Skin of body (tissue), 2 donors: ENCODE data around the gene CETP. TPM values are rescaled to one million over a fixed set of nuclear protein-coding genes. Genes with fewer than 3 reads are reported as not detected.

Source experiments
- DNase-seq: peaks from one replicate; lab custom pipeline; 2025; lab: John Stamatoyannopoulos, UW
- total RNA-seq: library from RNA; depleted of rRNA; stranded (reverse); fragments of >200 nt; gene quantifications from one replicate; pipeline ENCODE4 v1.2.3, GENCODE V29; 2014

The CETP gene, protein sequence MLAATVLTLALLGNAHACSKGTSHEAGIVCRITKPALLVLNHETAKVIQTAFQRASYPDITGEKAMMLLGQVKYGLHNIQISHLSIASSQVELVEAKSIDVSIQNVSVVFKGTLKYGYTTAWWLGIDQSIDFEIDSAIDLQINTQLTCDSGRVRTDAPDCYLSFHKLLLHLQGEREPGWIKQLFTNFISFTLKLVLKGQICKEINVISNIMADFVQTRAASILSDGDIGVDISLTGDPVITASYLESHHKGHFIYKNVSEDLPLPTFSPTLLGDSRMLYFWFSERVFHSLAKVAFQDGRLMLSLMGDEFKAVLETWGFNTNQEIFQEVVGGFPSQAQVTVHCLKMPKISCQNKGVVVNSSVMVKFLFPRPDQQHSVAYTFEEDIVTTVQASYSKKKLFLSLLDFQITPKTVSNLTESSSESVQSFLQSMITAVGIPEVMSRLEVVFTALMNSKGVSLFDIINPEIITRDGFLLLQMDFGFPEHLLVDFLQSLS
- total RNA-seq: 2.9 TPM

DNA sequence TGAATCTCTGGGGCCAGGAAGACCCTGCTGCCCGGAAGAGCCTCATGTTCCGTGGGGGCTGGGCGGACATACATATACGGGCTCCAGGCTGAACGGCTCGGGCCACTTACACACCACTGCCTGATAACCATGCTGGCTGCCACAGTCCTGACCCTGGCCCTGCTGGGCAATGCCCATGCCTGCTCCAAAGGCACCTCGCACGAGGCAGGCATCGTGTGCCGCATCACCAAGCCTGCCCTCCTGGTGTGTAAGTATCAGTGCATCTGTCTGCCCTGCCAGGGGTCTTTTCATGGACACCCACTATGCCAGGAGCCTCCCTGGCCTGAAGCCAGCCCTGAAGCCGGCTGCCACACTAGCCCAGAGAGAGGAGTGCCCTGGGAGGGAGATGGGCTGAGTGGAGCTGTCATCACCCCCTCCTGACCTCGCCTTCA is at the start of gene CETP:
Gene CETP (plus strand): TSS at position 100 of the 431 bp plus-strand sequence. CDS start 30 bp downstream, at position 130.
- DNase-seq: no peak

- no peak for DNase-seq
These were observed 48.7 kb upstream of the CETP start for GRCh38 chr16:56912746-56913708.

GRCh38 chr16:56914896-56915295 is 46.9 kb upstream of the CETP start:
- no peak for DNase-seq

DNA sequence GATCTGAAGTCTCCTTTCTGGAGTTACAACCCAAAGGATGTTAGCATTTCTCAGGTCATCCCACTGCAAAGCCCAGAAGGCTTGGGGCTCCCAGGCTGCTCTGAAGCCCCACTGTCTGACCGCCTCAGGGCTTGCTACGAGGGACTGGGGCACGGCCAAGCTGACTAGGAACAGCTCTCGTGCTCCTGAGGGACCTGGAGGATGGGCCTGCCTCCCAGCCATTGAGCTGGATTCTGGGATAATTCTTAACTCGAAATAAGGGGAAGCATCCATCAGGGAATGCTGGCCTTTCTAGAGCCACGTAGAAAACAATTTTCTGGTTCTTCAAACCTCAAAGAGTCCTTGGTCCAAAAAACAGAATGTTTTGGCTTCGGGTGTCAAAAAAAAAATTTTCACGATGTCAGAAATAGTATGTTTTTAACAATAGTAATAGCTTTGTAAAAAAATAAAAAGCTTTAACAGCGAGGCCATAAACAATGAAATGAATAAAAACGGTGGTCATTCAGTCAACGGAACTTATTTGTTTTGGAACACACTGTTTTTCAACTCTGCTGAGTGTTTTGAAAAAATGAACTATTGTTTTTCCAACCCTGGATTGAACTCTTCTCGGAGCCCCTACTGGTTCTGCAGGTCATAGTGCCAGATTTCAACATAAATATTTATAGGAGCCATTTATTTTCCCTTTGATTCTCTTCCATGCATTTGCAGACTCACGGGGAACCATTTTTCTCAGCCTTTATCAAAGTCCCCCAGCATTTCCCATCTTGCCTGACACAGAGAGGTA is 46.2 kb upstream of the CETP start:
- no peak for DNase-seq

- DNase-seq: no peak
These were observed 45.0 kb upstream of the CETP start for GRCh38 chr16:56916571-56917403.

- DNase-seq: no peak
These were observed 43.2 kb upstream of the CETP start for GRCh38 chr16:56918467-56919012.

GRCh38 chr16:56919099-56919800 is 42.5 kb upstream of the CETP start:
- no peak for DNase-seq

- no peak for DNase-seq
These were observed 40.2 kb upstream of the CETP start for GRCh38 chr16:56921571-56921970.

DNA sequence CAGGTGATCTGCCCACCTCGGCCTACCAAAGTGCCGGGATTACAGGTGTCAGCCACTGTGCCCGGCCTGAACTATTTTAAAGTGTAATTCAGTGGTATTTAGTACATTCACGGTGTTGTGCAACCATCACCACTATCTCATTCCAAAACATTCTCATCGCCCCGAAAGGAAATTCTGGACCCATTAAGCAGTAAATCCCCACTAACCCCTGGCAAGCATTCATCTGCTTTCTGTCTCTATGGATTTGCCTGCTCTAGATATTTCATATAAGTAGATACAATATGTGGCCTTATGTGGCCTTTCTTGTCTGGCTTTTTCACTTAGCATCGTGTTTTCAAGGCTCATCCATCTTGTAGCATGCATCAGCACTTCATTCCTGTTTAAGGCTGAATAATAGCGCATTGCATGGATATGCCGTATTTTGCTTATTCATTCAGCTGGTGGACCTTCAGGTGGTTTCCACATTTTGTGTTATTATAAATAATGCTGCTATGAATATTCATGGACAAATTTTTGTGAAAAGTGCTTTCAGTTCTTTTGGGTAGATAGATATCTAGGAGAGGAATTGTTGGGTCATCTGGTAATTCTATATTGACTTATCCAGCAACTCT is 38.2 kb upstream of the CETP start:
- DNase-seq: no peak

GRCh38 chr16:56927471-56927870 is 34.3 kb upstream of the CETP start:
- DNase-seq: no peak

GRCh38 chr16:56929639-56930038 is 32.1 kb upstream of the CETP start:
- DNase-seq: no peak

DNA sequence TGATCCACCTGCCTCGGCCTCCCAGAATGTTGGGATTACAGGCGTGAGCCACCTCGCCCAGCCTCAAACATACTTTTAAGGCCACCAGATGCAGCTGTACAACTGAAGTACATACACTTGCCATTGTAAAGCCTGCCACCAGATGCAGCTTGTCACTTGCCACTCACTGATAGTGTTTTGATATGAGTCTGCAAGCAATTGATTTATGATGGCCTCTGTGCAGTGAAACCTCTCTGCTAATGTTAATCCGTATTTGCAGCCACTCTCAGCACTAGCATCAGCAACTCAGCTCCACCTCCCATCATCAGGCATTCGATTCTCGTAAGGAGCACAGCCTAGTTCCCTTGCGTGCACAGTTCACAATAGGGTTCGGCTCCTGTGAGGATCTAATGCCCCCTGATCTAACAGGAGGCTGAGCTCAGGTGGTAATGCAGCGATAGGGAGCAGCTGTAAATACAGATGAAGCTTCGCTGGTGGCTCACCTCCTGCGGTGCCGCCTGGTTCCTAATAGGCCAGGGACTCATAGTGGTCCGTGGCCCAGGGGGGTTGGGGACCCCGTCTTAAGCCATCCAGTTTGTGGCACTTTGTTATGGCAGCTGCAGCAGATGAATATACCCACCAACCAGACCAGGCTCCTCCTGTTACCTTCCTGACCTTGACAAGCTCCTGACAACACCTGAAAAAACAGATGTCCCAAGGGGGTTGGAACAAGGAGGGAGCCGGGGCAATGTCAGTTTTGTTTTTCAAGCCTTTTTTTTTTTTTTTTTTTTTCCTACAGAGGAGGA is 31.1 kb upstream of the CETP start:
- no peak for DNase-seq

DNA sequence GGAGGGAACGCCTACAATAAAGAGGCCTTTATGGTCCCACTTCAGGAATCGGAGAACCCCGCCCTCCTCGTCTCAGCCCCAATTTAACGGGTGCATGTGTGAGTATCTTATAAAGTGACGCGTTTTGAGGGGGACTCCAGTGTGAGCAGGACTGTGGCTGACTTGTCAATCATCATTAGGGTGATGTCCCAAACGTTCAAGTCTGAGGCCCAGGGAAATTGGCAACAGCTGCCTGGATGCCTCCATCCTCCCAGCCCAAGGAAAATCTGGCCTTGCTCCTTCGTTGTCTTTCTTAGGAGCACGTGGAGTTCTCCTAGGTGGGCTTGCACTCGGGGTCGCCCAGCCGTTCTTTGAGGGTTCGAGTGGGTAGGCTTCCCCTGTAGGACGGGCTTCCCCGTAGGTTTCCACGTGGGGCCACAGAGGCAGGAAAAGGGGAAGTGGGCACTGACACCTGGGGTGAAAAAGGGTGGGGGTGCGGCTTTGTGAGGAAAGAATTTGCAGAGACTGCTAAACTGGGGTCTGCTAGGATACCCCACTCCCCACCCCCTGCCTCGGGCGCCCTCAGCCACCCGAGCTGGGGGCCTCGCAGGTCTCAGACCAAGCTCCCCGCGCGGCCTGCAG is 30.4 kb upstream of the CETP start:
- DNase-seq: peak; percentile 43

GRCh38 chr16:56931892-56932720 is 29.6 kb upstream of the CETP start, which contains the start of gene HERPUD1:
Gene HERPUD1 (plus strand): TSS chr16:56932142. CDS start chr16:56932245, 103 bp downstream.
- peak; percentile 97 for DNase-seq

DNA sequence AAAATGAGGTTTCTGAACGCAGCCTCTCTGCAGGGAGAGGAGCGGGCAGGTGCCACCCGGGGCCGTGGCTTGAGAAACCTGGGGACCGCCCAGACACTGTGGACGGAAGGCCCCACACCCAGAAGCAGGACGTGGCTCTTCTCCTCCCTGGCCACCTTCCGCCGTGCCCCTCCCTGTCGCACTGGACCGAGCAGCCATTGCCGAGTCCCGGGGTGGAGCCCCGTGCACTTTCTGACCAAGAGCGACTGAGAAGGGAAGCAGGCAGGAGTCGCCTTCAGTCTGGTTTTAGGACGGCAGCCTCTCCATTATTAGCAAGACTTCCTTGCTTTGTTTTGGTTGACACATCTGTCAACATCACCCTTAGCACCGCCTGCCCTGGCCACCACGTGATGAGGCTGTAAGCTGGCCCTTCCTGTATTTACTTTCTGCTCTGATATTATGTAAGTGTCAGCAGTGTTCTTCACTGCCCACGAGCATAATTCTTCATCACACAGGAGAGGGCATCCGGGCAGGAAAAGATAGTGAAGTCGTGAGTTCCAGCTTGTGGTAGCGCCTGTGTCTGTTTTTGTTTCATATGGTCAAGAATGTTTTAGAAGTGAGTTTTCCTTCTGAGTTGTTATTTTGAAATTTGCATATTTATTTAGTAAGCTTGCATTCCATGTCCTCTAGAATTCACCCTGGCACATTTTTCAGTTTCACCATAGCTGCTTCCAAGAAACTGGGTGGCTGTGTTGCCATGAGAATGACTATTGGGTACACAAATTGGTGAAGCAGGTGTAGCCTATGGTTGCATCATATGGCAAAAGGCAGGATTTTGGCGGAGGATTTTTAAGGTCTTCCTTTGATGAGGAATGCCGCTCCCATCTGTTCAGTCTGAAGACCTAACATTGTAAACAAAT is 28.8 kb upstream of the CETP start:
- peak; percentile 65 for DNase-seq
